Activated naive CD4-positive, alpha-beta T cell treated with anti-CD3 and anti-CD28 coated beads, Interleukin-2, amount 50 U/mL, for 72 hours (primary cell): ENCODE data around the gene CCN5. TPM values are rescaled to one million over a fixed set of nuclear protein-coding genes. Genes with fewer than 3 reads are reported as not detected.
"Not testable (repeated sequence)": the region's sequence is repeated elsewhere in the genome, so short reads cannot be mapped to it uniquely, and the experiment has no call there.

ENCODE experiments used
- ATAC-seq, 2 donors: fragments of 150-1000 bp; cut with Tn5 transposase; 2 replicates each; pipeline ENCODE4 v1.10.0; 2021; ENCODE audit warnings: mild to moderate bottlenecking in 2 of 2, moderate library complexity in 2 of 2
- DNase-seq, 2 donors: peaks; one replicate each; pipeline ENCODE4 v3.0.0; 2021 to 2022; ENCODE audit warnings: low spot score in 2 of 2
- H3K27ac Mint-ChIP-seq, 2 donors: one replicate each; pipeline ENCODE4 v1.8.0; 2022; ENCODE audit warnings: mild to moderate bottlenecking in 2 of 2, mixed read lengths in 2 of 2
- H3K36me3 Mint-ChIP-seq, 2 donors: one replicate each; pipeline ENCODE4 v1.8.0; 2022; ENCODE audit warnings: mixed read lengths in 2 of 2
- H3K9me3 Mint-ChIP-seq, 2 donors: one replicate each; pipeline ENCODE4 v1.8.0; 2022; ENCODE audit warnings: mixed read lengths in 2 of 2
- total RNA-seq, 2 donors: library from RNA; stranded (reverse); gene quantifications; one replicate each; pipeline ENCODE4 v1.2.3, GENCODE V29; 2022

Gene CCN5, protein sequence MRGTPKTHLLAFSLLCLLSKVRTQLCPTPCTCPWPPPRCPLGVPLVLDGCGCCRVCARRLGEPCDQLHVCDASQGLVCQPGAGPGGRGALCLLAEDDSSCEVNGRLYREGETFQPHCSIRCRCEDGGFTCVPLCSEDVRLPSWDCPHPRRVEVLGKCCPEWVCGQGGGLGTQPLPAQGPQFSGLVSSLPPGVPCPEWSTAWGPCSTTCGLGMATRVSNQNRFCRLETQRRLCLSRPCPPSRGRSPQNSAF
- total RNA-seq: not detected

DNA sequence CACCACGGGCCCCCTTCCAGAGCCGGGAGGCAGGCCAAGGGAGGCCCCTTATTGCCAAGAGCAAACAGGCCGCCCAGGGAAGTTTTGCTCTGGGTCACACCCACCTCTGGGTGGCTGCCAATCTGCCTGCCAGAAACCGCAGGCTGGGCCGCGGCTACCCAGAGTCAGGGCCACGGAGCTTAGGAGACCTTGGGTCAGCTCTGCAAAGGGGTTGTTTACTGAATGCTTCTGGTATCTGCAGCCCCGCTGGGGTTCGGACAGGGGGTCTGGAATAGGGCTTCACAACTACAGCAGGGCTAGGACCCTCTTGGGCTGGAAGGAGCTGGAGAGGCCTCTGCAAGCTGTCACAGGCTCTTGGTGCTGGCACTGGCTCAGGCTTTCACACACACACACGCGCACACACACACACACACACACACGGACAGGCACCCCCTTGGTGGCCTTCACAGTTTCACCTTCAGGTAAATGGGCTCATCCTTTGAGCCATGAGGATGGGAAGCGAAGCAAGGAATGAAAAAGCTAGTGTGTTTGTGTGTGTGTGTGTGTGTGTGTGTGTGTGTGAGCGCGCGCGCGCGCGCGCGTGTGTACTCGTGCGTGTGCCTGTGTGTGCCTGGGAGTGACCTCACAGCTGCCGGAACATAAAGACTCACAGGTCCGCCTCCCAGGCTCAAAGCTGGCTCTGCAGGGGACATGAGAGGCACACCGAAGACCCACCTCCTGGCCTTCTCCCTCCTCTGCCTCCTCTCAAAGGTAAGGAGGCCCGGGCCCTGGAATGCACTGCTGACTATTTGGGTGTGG lies at the start of gene CCN5:
Gene CCN5, plus strand, starts transcription at position 669 of the 798 bp plus-strand sequence. Its CDS starts 22 bp downstream, at position 691.
- ATAC-seq: no peak
- no peak for DNase-seq
- Mint-ChIP-seq H3K36me3 (no peaks in the 10 kb centered on the region), H3K27ac (peak within 1 kb of the TSS in 1 of 2 donors; percentile 42), H3K9me3 (no peaks in the 10 kb centered on the region)

DNA sequence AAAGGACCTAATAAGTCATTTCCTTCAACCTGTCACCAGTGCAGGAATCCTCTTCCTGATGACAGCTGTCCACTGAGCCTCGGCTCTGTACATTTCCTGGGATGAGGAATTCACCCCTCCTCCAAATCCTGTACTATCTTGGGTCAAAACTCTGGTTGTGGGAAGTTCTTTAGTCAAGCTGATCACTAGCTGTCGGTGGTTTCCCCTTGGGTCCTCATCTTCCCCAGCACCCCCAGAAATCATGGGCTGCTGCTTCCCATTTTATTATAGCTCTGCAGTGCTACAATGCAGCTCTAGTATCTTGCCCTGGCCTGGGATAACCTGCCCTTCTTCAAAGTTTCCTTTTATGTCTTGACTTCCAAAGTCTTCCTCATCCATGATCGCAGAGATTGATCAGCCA lies 49.1 kb upstream of the CCN5 start:
- no peak overlapping the region for H3K27ac Mint-ChIP-seq
- DNase-seq (no peak), ATAC-seq (no peak)
- H3K36me3 Mint-ChIP-seq: no peaks in the 10 kb centered on the region
- no peaks in the 10 kb centered on the region for H3K9me3 Mint-ChIP-seq

DNA sequence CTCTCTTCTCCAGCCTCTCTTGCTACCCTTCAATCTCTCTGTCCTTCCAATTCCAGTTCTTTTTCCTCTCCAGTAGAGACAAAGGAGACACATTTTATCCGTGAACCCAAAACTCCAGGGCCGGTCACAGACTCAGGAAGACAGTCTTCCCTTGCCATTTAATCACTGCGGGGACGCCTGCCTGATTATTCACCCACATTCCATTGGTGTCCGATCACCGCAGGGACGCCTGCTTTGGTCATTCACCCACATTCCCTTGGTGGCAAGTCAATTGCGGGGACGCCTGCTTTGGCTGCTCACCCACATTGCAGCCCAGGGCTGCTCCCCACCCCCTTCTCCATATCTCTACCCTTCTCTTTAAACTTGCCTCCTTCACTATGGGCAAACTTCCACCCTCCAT lies 44.3 kb upstream of the CCN5 start:
- ATAC-seq, H3K9me3 Mint-ChIP-seq, DNase-seq, H3K36me3 Mint-ChIP-seq: not testable (repeated sequence)
- H3K27ac Mint-ChIP-seq: peak overlapping the region in 1 of 2 donors; percentile 70

DNA sequence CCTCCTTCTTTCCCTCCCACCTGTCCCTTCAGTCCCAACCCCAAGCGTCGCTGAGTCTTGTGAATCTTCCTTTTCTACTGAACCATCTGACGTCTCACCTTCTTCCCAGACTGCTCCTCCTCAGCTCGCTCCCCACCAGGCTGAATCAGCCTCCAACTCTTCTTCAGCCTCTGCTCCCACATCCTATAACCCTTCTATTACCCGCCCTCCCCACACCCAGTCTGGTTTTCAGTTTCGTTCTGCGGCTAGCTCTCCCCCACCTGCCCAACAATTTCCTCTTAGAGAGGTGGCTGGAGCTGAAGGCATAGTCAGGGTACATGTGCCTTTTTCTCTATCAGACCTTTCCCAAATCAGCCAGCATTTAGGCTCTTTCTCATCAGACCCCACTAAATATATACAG lies 43.6 kb upstream of the CCN5 start:
- peak overlapping the region in 1 of 2 donors; percentile 70 for H3K27ac Mint-ChIP-seq

DNA sequence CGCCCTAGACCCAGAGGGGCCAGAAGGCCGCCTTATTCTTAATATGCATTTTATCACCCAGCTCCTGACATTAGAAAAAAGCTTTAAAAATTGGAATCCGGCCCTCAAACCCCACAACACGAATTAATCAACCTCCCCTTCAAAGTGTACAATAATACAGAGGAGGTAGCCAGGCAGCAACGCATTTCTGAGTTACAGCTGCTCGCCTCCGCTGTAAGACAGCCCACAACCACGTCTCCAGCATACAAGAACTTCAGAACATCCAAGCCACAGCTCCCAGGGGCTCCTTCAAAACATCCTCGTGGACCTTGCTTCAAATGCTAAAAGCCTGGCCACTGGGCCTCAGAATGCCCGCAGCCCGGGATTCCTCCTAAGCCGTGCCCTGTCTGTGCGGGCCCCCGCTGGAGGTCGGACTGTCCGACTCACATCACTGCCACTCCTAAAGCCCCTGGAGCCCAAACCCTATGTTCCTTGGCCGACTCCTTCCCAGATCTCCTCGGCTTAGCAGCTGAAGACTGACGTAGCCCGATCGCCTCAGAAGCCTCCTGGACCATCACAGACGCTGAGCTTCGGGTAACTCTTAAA lies 42.8 kb upstream of the CCN5 start:
- not testable (repeated sequence) for H3K36me3 Mint-ChIP-seq, H3K9me3 Mint-ChIP-seq
- H3K27ac Mint-ChIP-seq: peak overlapping the region; percentile 60 to 70

More for the DNA sequence above, 43.6 kb upstream of the CCN5 start:
- ATAC-seq (peak; percentile 80 to 99), DNase-seq (peak; percentile 48 to 74)
- not testable (repeated sequence) for H3K9me3 Mint-ChIP-seq, H3K36me3 Mint-ChIP-seq

DNA sequence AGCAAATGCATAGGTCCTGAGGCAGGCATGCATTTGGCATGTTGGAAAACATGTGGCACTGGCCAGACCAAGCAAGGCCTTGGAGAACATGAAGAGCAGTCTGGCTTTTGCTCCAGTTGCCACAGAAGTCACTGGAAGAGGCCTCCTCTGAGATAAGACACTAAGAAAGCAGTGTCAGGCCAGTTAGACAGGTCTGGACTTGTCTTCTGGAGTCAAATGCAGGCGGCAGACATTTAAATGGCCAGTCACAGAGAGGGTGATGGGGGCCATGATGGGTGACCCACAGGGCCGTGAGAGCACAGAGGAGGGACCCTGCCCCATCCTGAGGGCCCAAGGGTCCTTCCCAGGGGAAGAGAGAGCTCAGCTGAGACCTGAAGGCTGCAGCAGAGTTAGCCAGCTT lies 36.9 kb upstream of the CCN5 start:
- Mint-ChIP-seq H3K9me3 (no peaks in the 10 kb centered on the region), H3K27ac (peak overlapping the region in 1 of 2 donors; percentile 75)
- ATAC-seq: no peak

More for the DNA sequence above, 42.8 kb upstream of the CCN5 start:
- ATAC-seq, DNase-seq: not testable (repeated sequence)

DNA sequence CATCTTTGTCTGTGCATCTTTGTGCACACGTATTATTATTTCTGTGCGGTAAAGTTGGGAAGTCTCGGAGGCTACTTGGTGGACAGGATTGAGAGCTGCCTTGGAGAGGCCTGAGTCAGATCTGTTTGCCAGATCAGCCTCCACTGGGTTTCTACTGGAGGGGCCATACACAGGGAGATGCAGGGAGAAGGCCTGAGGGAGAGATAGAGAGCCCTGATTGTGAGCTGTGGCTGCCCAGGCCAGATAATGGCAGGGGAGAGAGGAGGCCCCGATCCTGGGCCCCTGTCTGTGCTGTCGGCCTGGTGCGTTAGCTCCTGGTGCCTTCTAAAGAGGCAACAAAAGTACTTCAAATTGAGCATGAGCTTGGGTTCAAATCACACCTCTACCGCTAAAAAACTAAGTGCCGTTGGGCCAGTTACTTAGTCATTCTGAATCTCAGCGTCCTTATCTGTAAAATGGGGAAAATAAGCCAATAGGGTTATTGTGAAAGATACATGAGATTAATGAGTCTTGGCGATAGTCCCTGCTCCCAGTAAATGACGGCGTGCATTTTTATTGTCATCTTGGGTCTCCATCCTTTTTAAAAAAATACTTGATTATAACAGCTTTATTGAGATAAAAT lies 36.1 kb upstream of the CCN5 start:
- Mint-ChIP-seq H3K9me3 (no peaks in the 10 kb centered on the region), H3K36me3 (no peaks in the 10 kb centered on the region), H3K27ac (peak overlapping the region in 1 of 2 donors; percentile 72)
- ATAC-seq (no peak), DNase-seq (no peak)

More for the DNA sequence above, 36.9 kb upstream of the CCN5 start:
- H3K36me3 Mint-ChIP-seq: no peaks in the 10 kb centered on the region
- DNase-seq: no peak

DNA sequence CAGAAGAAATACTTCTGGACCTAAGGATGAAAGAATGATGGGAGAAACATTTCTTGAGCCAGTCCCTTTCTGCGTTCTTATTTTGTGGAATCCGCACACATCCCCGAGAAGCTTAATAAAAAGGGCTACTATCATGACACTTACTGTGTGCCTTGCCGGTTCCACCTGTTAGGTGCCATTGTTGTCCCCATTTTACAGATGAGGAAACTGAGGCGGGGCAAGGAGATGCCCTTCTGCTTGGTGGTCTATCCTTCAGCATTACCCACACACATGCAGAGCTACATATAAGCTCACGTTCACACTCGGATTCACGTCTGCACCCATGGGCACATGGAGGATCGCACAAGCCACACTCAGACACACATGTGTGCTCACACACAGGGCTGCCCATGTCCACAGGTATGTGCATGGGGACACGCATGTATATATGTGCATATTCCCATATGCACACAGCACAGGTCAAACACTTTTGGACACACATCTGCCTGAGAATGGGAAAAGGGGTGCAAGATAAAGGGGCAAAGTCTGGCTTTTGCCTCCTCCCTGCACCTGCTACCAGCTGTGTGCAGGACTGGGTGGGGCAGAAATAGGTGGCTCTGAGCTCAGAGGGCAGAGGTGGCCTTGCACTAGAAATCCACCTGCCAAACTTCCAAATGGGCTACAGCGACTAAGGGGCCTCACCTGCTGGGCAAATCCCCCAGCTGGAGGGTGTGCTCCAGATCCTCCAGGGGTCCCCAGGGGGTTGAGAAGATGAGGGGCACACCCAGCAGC lies 33.2 kb upstream of the CCN5 start:
- ATAC-seq (no peak), DNase-seq (no peak)
- Mint-ChIP-seq H3K27ac (no peak overlapping the region), H3K9me3 (no peaks in the 10 kb centered on the region), H3K36me3 (no peaks in the 10 kb centered on the region)

DNA sequence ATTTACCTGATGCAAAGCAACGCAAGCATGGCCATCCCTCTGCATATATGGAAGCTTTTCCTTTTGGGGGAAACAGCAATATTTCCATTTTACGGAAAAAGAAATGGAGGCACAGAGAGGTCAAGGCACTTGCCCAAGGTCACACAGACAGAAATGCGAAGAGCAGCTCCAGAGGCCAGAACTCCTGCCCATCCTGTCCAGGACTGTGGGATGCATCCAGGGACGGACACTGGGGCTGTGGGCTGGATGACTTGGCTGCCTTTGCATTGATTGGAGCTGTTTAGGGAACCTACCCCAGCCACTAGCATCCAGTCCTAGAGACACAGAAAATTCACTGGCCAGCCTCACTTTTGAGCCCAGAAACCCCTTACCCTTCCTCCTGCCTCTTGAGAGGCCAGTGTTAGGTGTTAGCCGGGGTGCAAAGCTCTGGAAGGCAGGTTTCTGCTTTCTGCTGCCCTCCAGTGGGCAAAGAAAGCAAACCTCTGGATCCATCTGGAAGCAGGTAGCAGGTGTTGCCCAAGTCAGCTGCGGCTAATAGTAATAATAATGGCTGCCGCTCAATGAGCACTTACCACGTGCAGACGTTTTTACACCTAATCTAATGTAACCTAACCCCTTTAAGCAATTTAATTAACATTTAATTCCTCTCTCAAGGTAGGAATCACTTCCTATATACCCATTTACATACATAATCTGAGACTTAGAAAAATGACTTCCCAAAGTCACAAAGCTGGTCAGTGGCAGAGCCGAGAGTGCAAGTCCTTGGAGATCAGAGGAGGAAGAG lies 31.7 kb upstream of the CCN5 start:
- no peaks in the 10 kb centered on the region for H3K36me3 Mint-ChIP-seq
- ATAC-seq: peak; percentile 67 to 77
- DNase-seq: peak in 1 of 2 donors; percentile 61
- no peaks in the 10 kb centered on the region for H3K9me3 Mint-ChIP-seq
- H3K27ac Mint-ChIP-seq: no peak overlapping the region

DNA sequence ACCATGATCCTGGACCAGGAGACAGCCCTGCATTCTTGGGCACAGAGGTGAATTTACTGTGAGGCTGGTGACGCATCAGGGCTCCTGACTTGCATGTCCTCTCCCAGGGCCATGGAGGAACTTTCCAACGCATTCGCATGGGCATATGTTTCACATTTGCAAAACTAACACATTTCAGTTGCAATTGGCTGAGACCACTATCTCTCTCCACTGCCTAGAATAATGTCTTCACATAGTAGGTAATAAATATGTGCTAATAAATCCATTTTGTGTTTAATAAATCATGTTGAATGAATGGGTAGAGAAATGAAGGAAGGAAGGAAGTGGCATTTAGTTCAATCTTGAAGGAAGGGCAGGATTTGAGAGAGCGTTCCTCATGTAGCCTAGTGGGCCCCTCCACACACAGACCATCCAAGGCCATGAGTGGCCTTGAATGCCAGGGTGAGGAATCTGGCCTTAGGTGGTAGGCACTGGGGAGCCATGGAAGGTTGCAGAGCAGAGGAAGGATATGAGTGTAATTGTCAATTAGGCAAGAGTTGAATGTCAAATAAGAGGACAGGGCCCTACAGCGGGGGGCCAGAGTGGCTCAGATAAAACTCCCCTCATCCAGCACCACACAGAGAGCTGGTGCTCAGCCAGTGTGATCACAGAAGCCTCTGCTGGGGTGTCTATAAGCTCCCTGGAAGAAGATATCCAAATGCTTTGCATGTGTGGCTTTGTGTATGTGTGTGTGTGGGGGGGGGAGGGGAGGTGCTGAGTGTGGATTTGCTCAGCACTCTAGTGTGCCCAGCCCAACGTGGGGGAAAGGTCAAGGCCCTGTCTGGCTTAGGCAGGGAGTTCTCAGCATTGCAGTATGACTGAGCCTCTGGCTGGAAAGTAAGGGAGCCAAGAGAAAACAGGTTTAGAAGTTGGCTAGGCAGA lies 30.9 kb upstream of the CCN5 start:
- ATAC-seq: no peak
- no peak overlapping the region for H3K27ac Mint-ChIP-seq
- no peak for DNase-seq
- H3K36me3 Mint-ChIP-seq: no peaks in the 10 kb centered on the region
- H3K9me3 Mint-ChIP-seq: no peaks in the 10 kb centered on the region

DNA sequence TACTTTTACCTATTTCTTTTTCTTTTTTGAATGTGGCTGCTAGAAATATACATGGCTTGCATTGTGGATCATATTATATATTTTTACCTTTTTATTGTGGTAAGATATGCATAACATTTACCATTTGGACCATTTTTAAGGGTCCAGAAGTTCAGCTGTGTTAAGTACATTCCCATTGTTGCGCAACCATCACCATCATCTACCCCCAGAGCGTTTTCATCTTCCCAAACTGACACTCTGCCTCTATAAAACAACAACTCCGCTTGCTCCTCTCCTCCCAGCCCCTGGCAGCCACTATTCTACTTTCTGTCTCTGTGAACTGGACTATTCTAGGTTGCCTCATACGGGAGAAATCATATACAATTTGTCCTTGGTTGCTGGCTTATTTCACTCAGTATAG lies 28.2 kb upstream of the CCN5 start:
- peaks cover 4 to 11% of the 10 kb centered on the region in 2 donors for H3K36me3 Mint-ChIP-seq
- DNase-seq (no peak), ATAC-seq (no peak)
- no peaks in the 10 kb centered on the region for H3K9me3 Mint-ChIP-seq
- no peak overlapping the region for H3K27ac Mint-ChIP-seq

DNA sequence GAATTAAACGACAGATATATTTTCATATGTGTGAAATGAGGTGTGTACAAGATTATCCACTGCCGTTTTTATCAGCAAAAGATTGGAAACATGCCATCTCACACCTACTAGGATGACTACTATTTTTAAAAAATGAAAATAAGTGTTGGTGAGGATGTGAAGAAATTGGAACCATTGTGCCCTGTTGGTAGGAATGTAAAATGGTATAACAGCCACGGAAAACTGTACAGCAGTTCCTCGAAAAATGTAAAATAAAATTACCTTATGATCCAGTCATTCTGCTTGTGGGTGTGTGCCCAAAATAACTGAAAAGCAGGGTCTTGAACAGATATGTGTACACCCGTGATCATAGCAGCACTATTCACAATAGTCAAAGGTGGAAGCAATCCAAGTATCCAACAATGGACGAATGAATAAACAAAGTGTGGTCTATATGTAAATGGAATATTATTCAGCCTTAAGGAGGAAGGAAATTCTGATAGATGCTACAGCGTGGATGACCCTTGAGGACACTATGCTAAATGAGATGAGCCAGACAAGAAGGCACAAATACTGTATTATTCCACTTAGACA lies 27.0 kb upstream of the CCN5 start:
- no peak for DNase-seq
- no peak for ATAC-seq
- H3K9me3 Mint-ChIP-seq: no peaks in the 10 kb centered on the region
- no peak overlapping the region for H3K27ac Mint-ChIP-seq
- peaks cover 4 to 11% of the 10 kb centered on the region in 2 donors for H3K36me3 Mint-ChIP-seq

DNA sequence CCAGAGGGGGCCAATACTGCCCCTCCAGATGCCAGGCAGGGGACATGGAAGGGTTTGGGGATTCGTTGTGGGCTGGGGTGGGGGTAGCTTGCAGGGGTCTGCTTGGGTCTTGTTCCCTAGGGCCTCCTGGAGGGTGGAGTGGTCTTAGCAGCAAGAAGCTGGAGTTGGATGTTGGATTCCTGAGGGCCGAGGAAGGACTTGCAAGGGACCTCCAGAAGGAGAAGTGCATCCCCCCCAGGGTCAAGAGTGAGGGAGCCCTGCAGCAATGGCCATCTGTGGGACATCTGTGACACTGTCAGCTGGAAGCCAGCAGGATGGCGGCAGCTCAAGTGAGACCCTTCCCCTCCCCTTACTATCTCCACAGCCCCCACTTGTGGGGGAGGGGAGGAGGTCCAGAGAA lies 25.4 kb upstream of the CCN5 start:
- Mint-ChIP-seq H3K36me3 (peaks cover 4 to 11% of the 10 kb centered on the region in 2 donors), H3K27ac (no peak overlapping the region), H3K9me3 (no peaks in the 10 kb centered on the region)
- no peak for DNase-seq
- ATAC-seq: no peak

DNA sequence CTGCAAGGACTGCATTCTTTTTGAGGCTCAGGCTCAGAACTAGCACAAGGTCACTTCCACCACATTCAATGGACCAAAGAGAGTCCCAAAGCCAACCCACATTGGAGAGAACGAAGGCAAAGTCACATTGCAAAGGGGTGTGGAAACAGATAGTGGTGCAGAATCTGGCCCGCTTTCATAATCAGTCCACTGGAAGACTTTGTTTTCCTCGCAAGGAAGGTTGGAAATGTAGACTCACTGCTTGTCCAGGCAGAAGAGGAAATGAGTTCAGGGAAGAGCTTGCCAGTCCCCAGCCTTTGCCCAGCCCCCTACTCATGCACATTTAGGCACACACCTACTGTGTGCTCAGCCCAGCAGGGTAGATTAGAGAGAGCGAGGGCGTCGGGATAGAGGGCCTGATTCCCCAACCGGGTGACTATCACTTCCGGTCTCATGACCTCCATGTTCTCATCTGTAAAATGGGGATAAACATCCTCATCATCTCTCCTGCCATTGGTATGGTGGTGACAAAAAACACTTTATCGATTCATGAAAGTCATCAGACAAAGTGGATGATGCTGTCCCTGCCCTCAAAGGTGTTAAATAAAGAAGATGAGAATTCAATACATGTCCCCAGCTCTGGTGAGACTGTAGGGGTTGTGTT lies 24.3 kb upstream of the CCN5 start:
- no peak overlapping the region for H3K27ac Mint-ChIP-seq
- DNase-seq (no peak), ATAC-seq (no peak)
- H3K9me3 Mint-ChIP-seq: no peaks in the 10 kb centered on the region
- peaks cover 4 to 11% of the 10 kb centered on the region in 2 donors for H3K36me3 Mint-ChIP-seq
